Body of pancreas (tissue), 4 donors: Measurements from ENCODE around the gene FAM25A.

ENCODE experiments used
- CTCF ChIP-seq, 7 experiments: fragments of 450-650 bp in 4 of 7; fragments of 200-600 bp in 3 of 7; sonication (generic) in 3 of 7; IDR thresholded peaks; one replicate each; pipeline ENCODE4 v1.5.1; 2016 to 2019; ENCODE audit warnings: antibody characterized with exemption in 7 of 7
- POLR2A ChIP-seq, 3 donors: fragments of 450-650 bp; IDR thresholded peaks; one replicate each; pipeline ENCODE4 v1.6.1; 2016; ENCODE audit warnings: antibody characterized with exemption in 3 of 3, mild to moderate bottlenecking in 2 of 3

DNA sequence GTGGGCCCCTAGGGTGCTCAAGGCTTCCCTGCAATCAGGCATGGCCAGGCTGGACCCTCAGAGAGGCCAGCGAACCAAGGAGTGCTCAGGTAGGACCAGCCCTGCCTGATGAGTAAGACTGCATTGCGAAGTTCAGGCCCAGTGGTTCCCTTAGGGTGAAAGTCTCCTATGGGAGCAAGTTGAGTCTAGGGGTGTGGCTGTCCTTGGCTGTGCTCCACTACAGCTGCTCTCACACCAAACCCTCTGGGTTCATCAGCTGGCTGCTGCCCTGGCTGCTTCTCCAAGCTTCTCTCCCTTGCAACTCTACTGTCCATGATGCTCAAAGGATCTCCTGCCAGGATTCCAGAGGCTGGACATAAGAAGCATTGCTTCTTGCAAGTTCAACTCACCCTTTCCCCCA is 18.7 kb downstream of the FAM25A start:
- TF ChIP-seq POLR2A (IDR thresholded peaks at IDR 0.05) (no peak), CTCF (IDR thresholded peaks at IDR 0.05) (no peak)
